ENCODE measurements around the gene FYCO1. TPM values are rescaled to one million over a fixed set of nuclear protein-coding genes. Genes with fewer than 3 reads are reported as not detected.

Gene FYCO1
- total and polyA plus RNA-seq, 2 of the 8 experiments (the other 6 are each of a cell fraction or from before 2014, with no cell fraction given), result 4.8 to 10.8 TPM

DNA sequence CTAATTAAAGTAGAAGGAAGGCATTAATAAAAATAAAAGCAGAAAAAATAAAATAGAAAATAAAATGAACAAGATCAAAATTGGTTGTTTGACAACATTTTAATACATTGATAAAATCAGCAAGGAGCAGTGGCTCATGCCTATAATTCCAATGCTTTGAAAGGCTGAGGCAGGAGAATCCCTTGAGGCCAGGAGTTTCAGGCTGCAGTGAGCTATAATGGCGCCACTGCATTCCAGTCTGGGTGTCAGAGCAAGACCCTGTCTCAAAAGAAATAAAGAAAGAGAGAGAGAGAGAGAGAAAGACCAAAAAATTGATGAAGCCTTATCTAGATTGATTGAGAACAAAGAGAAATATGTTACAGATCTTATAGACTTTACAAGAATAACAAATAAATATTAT lies 29.5 kb upstream of the FYCO1 start:
- no peaks in the 10 kb centered on the region for H3K36me3 ChIP-seq (ENCODE audit: control insufficient read depth in 2 of 4, insufficient read depth in 4 of 4, low read length in 3 of 4)
- no peak overlapping the region for H3K9ac ChIP-seq (replicated peaks in 1 of 4; ENCODE audit: extremely low read depth in 1 of 4, low read depth in 3 of 4, low read length in 3 of 4)
- no peak for FAIRE-seq
- H3K9me3 ChIP-seq (ENCODE audit: insufficient read depth in 2 of 2, low read depth in 1 of 2, low read length in 1 of 2), result no peaks in the 10 kb centered on the region; a peak in 1 of 4 replicates
- no peak overlapping the region for H4K5ac ChIP-seq (ENCODE audit: insufficient read length, low read depth, low read length)
- no peak overlapping the region for H2BK120ac ChIP-seq (replicated peaks; ENCODE audit: low read depth, low read length)
- no peak overlapping the region for H3K4ac ChIP-seq (replicated peaks; ENCODE audit: insufficient read length, low read depth, low read length)
- H2BK12ac ChIP-seq (ENCODE audit: low read depth, low read length), result no peak overlapping the region
- ChIA-PET POLR2A (ENCODE audit: partially characterized antibody) (no interaction called here), CTCF (ENCODE audit: partially characterized antibody) (no interaction called here)
- WGBS, 2 experiments (ENCODE audit: extremely low coverage in 1 of 2, insufficient coverage in 1 of 2, insufficient read length in 1 of 2, insufficient replicate concordance in 2 of 2, low coverage in 1 of 2, low lambda C conversion rate in 2 of 2, missing lambda C conversion rate in 1 of 2), result 88% methylated on average over 1 of the region's 1 CpG; no CpG with 5 or more reads in 1 of the 2 experiments
- H4K91ac ChIP-seq (replicated peaks; ENCODE audit: insufficient read length, low read length), result no peak overlapping the region
- no peak overlapping the region for H3K56ac ChIP-seq (replicated peaks; ENCODE audit: insufficient read length, low read depth, low read length)
- H3K27ac ChIP-seq (ENCODE audit: low read depth, low read length), result no peak overlapping the region
- no peak overlapping the region for H3K14ac ChIP-seq (ENCODE audit: insufficient read length)
- H3K4me1 ChIP-seq (replicated peaks in 1 of 4; ENCODE audit: control insufficient read depth in 3 of 4, insufficient read depth in 4 of 4, low read length in 3 of 4), result peaks cover 0 to 5% (median 0%) of the 10 kb centered on the region in 4 experiments; a peak in 2 of 7 replicates
- H3K23me2 ChIP-seq (ENCODE audit: low read depth, low read length), result no peaks in the 10 kb centered on the region
- no peak overlapping the region for H2AK5ac ChIP-seq (ENCODE audit: low read depth, low read length)
- no peak overlapping the region for H4K8ac ChIP-seq (ENCODE audit: extremely low read depth, insufficient read depth, low read length)
- H3K23ac ChIP-seq (ENCODE audit: insufficient read length), result no peak overlapping the region
- no peaks in the 10 kb centered on the region for H4K20me1 ChIP-seq (replicated peaks in 1 of 2; ENCODE audit: control insufficient read depth in 1 of 2, insufficient read depth in 2 of 2, low read length in 2 of 2)
- no peak overlapping the region for H3K4me2 ChIP-seq (ENCODE audit: insufficient read depth in 1 of 2, low read depth in 2 of 2, low read length in 2 of 2)
- no peak overlapping the region for H3K18ac ChIP-seq (ENCODE audit: extremely low read depth, low read length)
- no peak overlapping the region for H2BK20ac ChIP-seq (ENCODE audit: low read length)
- no peak overlapping the region for H2AFZ ChIP-seq (ENCODE audit: low read length)
- no peak overlapping the region for H3K4me3 ChIP-seq (ENCODE audit: extremely low read depth in 1 of 4, insufficient read depth in 2 of 4, low read depth in 3 of 4, low read length in 4 of 4)
- no peak overlapping the region for H2BK15ac ChIP-seq (ENCODE audit: low read length)
- H3K27me3 ChIP-seq (replicated peaks in 1 of 4; ENCODE audit: control insufficient read depth in 3 of 4, extremely low read depth in 1 of 4, insufficient read depth in 3 of 4, low read length in 3 of 4), result no peaks in the 10 kb centered on the region
- H3K79me2 ChIP-seq (ENCODE audit: control insufficient read depth in 1 of 2, insufficient read depth in 2 of 2, low read length in 2 of 2), result no peaks in the 10 kb centered on the region
- no peak overlapping the region for H2BK5ac ChIP-seq (ENCODE audit: low read depth, low read length)
- DNase-seq (ENCODE audit: low read depth in 1 of 2, low spot score in 2 of 2), result no peak
- no peaks in the 10 kb centered on the region for H3K79me1 ChIP-seq (ENCODE audit: low read depth, low read length)
- TF ChIP-seq CBX8 (IDR thresholded peaks at IDR 0.05; ENCODE audit: borderline replicate concordance, low read depth, low read length) (no peak), ATF3 (IDR thresholded peaks at IDR 0.05; ENCODE audit: insufficient read depth, low read depth, low read length) (no peak), FOSL1 (IDR thresholded peaks at IDR 0.05; ENCODE audit: insufficient read depth, low read depth, low read length) (no peak), SP1 (IDR thresholded peaks at IDR 0.05; ENCODE audit: low read depth, low read length) (no peak), JUN (IDR thresholded peaks at IDR 0.05; ENCODE audit: low read depth, low read length) (no peak), POLR2A (IDR thresholded peaks at IDR 0.05; ENCODE audit: control extremely low read depth in 1 of 2, low read depth in 2 of 2, low read length in 2 of 2) (no peak), MAFK (IDR thresholded peaks at IDR 0.05; ENCODE audit: low read depth, low read length) (no peak), RNF2 (IDR thresholded peaks at IDR 0.05; ENCODE audit: borderline replicate concordance, low read depth, low read length, missing control alignments, poor library complexity, severe bottlenecking) (no peak), TEAD4 (IDR thresholded peaks at IDR 0.05; ENCODE audit: low read depth, low read length) (no peak), TAF7 (optimal IDR thresholded peaks at IDR 0.05; ENCODE audit: borderline replicate concordance, low read depth, low read length) (no peak), TCF12 (IDR thresholded peaks at IDR 0.05; ENCODE audit: low read depth, low read length) (no peak), SP4 (IDR thresholded peaks at IDR 0.05; ENCODE audit: low read length) (no peak), MAX (IDR thresholded peaks at IDR 0.05) (no peak), POU5F1 (IDR thresholded peaks at IDR 0.05; ENCODE audit: low read depth, low read length) (no peak), EGR1 (IDR thresholded peaks at IDR 0.05; ENCODE audit: borderline replicate concordance, low read depth, low read length) (no peak)
